GM21825 (cell line): Measurements from ENCODE around the gene UAP1L1.

ENCODE experiments used
- ATAC-seq: cut with Tn5 transposase; IDR thresholded peaks from one replicate; pipeline ENCODE4 v1.9.1; 2021; ENCODE audit warnings: mild to moderate bottlenecking, moderate library complexity; ENCODE audit not compliant: unreplicated experiment

Gene UAP1L1

GRCh38 chr9:137089232-137089947 is 12.1 kb downstream of the UAP1L1 start:
- no peak for ATAC-seq

DNA sequence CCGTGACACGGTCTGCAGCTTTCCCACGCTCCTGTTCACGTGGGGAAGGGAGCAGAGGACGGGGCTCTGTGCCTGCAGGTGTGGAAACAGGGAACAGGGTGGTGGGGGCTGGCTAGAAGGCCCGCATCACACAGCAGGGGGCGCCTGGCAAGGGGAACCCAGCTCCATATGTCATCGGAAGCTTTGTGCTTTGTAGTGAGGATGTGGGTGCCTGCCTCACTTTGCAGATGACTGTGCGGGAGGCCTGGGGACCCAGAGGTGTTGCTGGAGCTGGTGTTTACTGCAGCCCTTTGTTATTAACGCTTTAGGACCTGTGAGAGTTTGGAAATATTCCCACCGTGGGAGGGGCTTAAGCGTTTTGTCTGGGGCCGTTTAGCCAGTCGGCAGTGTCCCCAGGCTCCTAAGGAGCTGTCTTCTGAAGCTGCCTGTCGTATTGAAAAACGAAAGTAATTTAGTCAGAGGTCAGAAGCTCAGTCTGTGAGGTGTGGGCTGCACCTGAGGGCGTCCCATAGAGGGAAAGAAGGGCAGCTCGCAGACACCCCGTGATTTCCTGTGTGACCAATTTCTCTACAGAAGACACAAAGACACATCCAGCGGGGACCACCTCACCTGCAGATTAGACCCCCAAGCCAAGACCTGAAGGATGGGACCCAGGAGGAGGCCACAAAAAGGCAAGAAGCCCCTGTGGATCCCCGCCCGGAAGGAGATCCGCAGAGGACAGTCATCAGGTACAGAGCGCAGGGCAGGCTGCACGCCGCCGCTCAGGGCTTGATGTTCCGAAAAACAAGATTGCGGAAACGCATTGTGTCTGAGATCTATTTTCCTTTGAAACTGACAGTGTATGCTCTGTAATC is 18.6 kb downstream of the UAP1L1 start:
- ATAC-seq, result peak; percentile 66

DNA sequence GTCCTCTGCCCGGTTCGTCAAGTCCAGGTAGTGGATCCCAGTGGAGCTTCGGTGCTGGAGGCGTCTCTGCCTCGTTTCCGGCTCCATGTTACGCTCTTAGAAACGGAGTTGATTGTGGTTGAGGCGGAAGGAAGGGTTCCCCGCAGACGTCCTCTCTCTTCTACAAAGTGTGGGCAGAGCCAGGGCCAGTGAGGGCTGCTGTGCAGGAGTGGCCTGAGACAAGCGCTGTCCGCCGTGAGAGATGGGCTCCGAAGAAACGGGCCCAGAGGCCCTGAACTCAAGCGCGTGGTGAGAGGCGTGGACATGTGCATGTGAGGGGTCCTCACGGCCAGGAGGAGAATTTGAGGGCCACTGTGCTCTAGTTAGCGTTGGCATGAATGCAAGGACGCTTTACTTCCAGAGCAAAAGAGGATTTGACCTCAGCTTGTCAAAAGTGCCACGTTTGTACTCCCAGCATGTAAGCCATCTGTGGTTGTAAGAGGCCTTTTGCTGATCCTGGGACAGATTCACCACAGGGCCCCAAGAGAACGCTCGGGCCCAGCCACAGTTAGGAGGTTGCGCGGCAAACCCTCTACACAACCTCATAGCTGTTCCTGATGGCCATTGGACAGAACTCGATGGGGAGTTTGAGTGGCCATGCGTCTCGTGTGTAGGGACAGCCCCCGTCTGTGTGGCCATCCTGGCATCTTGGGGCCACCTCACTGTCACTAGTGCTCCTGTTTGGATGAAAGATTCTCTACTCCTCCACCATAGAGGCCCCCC is 19.6 kb downstream of the UAP1L1 start:
- no peak for ATAC-seq

DNA sequence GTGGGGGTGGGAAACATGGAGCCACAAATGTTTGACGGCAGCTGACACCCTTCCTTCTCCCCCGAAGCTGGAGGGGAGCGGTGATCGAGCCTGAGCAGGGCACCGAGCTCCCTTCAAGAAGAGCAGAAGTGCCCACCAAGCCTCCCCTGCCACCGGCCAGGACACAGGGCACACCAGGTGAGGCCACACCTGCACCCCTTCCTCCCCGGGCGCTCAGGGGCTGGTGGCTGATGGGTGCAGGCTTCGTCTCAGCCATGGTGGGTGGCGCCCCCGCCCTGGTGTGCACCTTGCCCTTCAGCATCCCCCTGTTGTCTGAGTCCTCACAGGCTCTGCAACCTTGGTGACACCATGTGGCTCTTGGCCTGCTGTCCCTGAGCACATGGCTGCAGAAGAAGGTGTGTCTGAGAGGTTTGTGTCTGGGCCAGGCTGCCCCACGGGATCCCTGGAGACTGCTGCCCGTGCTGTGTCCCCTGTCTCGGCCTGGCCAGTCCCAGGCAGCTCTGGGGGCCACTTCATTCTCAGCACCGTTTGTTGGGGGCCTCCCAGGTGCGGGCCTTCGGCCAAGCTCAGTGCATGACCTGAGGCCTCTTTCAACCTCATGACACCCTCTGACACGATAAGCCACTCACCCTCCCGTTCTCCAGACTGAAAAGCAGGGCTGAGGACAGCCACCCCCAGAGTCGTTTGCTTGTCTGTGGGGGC is 20.6 kb downstream of the UAP1L1 start:
- ATAC-seq, result no peak

- ATAC-seq, result no peak
These were observed 21.9 kb downstream of the UAP1L1 start for GRCh38 chr9:137099231-137099630.

DNA sequence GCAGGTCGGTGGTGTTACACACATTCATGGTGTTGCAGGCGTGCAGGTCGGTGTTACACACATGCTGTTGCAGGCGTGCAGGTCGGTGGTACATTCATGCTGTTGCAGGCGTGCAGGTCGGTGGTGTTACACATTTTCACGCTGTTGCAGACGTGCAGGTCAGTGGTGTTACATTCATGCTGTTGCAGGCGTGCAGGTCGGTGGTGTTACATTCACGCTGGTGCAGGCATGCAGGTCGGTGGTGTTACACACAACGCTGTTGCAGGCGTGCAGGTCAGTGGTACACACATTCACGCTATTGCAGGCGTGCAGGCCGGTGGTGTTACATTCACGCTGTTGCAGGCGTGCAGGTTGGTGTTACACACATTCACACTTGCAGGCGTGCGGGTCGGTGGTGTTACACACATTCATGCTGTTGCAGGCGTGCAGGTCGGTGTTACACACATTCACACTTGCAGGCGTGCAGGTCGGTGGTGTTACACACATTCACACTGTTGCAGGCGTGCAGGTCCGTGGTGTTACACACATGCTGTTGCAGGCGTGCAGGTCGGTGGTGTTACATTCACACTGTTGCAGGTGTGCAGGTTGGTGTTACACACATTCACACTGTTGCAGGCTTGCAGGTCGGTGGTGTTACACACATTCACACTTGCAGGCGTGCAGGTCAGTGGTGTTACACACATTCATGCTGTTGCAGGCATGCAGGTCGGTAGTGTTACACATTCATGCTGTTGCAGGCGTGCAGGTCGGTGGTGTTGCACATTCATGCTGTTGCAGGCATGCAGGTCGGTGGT is 26.1 kb downstream of the UAP1L1 start:
- no peak for ATAC-seq

GRCh38 chr9:137105814-137106661 is 28.7 kb downstream of the UAP1L1 start:
- ATAC-seq, result no peak

- no peak for ATAC-seq
These were observed 29.4 kb downstream of the UAP1L1 start for GRCh38 chr9:137106662-137107250.

GRCh38 chr9:137107312-137107921 is 30.1 kb downstream of the UAP1L1 start:
- no peak for ATAC-seq

DNA sequence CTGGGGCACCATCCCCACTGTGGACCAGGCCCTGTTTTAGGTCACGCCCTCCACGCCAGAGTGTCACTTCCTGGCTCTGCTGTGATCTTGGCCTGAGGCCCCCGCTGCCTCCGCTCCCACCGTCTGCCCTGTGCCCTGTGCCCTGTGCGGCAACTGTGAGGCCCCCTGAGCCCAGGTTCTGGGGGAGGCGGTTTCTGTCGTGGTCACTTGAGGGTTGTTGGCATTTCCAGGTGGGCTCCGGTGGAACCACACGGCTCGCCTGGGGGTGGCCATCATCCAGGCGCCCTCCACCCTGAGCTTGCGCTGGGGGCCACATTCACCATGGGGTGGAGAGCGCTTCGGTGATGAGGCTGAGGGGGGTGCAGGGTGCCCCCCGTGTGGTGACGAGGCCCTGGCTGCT is 30.7 kb downstream of the UAP1L1 start:
- ATAC-seq, result no peak

- no peak for ATAC-seq
These were observed 31.4 kb downstream of the UAP1L1 start for GRCh38 chr9:137108608-137109249.

DNA sequence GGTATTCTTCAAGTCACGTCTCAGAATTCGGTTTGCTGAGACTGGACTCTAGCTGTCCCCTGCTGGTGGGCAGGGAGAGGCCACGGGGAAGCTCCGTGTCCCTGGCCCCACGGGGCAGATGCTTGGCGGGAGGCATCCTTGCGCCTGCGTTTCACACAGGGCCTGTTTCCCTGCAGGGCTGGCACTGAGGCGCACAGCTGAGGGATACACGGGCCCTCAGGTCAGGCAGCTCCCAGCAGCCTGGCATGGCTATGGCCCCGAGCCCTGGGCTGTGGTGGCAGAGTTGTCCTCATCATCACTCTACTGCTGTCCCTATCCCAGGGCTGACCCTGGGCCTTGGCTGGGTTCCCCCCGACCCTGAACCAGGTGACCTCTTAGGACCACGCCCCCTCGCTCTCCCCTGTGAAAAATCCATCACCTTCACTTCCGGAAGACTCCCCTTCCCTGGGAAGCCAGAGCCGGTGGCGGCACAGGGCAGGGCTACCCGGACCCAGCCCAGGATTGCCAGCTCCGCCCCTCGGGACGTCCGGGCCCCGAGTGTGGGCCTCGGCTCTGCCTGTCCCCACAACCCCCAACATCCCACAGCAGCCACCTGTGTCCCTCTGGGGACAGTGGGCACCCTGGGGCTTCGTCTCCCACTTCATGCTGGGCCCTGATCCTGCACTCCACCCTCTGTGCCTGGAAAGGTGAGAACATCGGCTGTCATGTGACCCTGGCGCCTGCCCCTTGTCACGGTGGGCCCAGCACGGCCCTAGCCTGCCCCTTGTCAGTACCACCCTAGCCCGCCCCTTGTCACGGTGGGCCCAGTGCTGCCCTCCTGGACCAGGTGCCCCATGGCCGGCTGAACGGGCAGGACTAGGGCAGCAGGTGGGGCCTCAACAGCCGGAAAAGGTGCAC is 32.2 kb downstream of the UAP1L1 start:
- no peak for ATAC-seq

DNA sequence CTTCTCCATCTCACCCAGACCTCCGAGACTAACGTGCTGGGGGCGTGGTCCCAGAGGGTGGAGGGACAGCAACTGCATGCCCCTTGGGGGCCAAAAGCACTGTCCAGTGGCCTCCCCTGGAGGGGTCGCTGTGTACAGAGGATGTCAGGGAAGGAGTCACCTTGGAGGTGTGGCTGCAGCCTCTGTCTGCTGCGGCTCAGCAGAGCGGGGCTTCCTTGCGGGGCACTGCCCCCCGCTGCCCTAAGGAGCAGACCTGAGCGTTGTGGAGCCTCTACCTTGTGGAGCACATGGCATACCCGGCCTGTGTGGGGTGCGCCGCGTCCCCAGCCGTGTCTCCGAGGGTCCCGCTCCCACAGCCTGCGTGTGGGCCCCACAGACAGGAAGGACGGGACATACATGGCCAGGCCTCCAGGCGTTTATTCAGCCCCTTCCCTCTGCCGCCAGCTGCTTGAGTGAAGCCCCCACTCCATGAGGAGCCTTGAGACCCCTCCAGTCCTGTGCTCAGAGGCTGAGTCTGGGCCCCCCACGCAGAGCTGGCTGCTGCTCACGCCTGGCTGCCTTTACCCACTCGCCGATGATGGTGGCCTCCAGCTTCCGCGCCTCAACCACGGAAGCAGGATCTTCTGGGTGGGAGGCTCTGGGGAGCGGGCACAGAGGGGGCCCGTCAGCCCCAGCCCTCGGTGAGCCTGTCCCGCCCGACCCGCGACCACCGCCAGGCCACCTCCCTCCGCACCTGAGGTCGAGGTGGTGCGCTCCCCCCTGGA is 33.0 kb downstream of the UAP1L1 start:
- ATAC-seq, result no peak

DNA sequence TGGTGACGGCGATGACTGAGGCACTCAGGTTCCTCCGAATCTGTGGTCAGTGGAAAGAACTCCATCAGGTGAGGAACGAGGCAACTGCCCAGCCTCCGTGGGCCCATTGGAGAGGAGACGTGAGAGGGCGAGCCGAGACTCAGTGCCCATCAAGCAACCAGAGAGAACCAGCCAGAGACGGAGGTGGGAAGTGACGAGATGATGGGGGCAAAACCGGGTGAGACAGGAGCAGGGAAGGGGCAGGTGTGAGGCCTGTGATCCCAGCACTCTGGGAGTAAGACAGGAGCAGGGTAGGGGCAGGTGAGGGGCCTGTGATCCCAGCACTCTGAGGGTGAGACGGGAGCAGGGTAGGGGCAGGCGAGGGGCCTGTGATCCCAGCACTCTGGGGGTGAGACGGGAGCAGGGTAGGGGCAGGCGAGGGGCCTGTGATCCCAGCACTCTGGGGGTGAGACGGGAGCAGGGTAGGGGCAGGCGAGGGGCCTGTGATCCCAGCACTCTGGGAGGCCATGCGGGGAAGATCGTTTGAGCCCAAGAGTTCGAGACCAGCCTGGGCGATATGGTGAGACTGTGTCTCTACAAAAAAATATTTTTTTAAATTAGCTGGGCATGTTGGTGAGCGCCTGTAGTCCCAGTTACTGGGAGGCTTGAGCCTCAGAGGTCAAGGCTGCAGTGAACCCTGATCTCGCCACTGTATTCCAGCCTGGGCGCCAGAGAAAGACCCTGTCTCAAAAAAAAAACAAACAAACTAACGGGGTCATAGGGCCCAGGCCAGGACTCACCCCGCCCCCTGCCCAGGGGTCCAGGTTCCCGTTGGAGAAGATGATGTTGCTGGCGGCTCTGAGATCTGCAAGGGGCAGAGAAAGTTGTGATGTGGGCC is 33.8 kb downstream of the UAP1L1 start:
- ATAC-seq, result no peak
